GM12878 (cell line): ENCODE results near the gene BNC2. TPM values are rescaled to one million over a fixed set of nuclear protein-coding genes. Genes with fewer than 3 reads are reported as not detected.

Experiments used
- CREB1 ChIP-seq: IDR thresholded peaks from 2 replicates; pipeline ENCODE4 v1.6.1; 2012; ENCODE audit warnings: low read depth, mild to moderate bottlenecking, inconsistent platforms
- EED ChIP-seq: sonication (generic); IDR thresholded peaks from 2 replicates; pipeline ENCODE4 v1.6.1; 2016; ENCODE audit warnings: antibody characterized with exemption, low read depth
- NFXL1 ChIP-seq: fragments of 450-650 bp; IDR thresholded peaks from 2 replicates; pipeline ENCODE4 v1.6.1; 2017; ENCODE audit warnings: antibody characterized with exemption, mild to moderate bottlenecking, borderline replicate concordance
- POU2F2 ChIP-seq: IDR thresholded peaks from 3 replicates; pipeline ENCODE4 v1.6.1; 2011; ENCODE audit warnings: low read depth, mild to moderate bottlenecking, low read length, borderline replicate concordance
- SREBF1 ChIP-seq: IDR thresholded peaks from 2 replicates; pipeline ENCODE4 v1.6.1; 2012; ENCODE audit warnings: mild to moderate bottlenecking, low read length
- SRF ChIP-seq, 2 experiments: IDR thresholded peaks; 2 replicates each; pipeline ENCODE4 v1.6.1; 2011; ENCODE audit warnings: low read depth in 2 of 2, low read length in 2 of 2, mild to moderate bottlenecking in 1 of 2, moderate library complexity in 1 of 2
- TCF3 ChIP-seq: IDR thresholded peaks from 2 replicates; pipeline ENCODE4 v1.6.1; 2012; ENCODE audit warnings: low read depth, mild to moderate bottlenecking, low read length, borderline replicate concordance; ENCODE audit not compliant: insufficient read depth
- YBX1 ChIP-seq: fragments of 450-650 bp; IDR thresholded peaks from 2 replicates; pipeline ENCODE4 v1.6.1; 2016; ENCODE audit warnings: antibody characterized with exemption
- polyA plus RNA-seq, 11 experiments: library from polyadenylated mRNA; depleted of rRNA in 4 of 11; unstranded in 6 of 11; stranded (reverse) in 5 of 11; fragments of >200 nt; fragmentation: Nextera tagmentation in 4 of 11; fragmentation: Illumina TruSeq in 1 of 11; extraction: Ambion mirVana in 4 of 11; extraction: Trizol in 1 of 11; gene quantifications; 1 replicate in 1 of 11; 2 replicates in 10 of 11; pipeline versions ENCODE4 v1.2.1 to v1.2.3, GENCODE V29; 2011 to 2016; ENCODE audit warnings: inconsistent platforms in 2 of 11, missing spikeins in 2 of 11, low read depth in 1 of 11
- total RNA-seq, 4 experiments: library from RNA; depleted of rRNA in 3 of 4; stranded (reverse); fragments of >200 nt in 3 of 4; fragmentation: Illumina TruSeq in 1 of 4; extraction: Trizol in 1 of 4; gene quantifications; 2 replicates each; pipeline versions ENCODE4 v1.2.1 to v1.2.3, GENCODE V29; 2013 to 2021
- TF ChIP-seq, protein P1 (sequence below): fragments of 450-650 bp; IDR thresholded peaks from 2 replicates; pipeline ENCODE4 v1.6.1; 2018; ENCODE audit warnings: borderline replicate concordance, mild to moderate bottlenecking; ENCODE audit not compliant: partially characterized antibody
- TF ChIP-seq, protein P2 (sequence below): fragments of 450-650 bp; IDR thresholded peaks from 2 replicates; pipeline ENCODE4 v1.6.1; 2017; ENCODE audit warnings: mild to moderate bottlenecking, moderate library complexity
- TF ChIP-seq, protein P3 (sequence below): IDR thresholded peaks from 2 replicates; pipeline ENCODE4 v1.6.1; 2011; ENCODE audit warnings: borderline replicate concordance, low read depth, mild to moderate bottlenecking, moderate library complexity, mixed read lengths, low read length; ENCODE audit not compliant: insufficient read depth; ENCODE audit errors: extremely low read length

BNC2 gene
- total and polyA plus RNA-seq, 10 of the 15 experiments (the other 5 are each of a cell fraction or from before 2014, with no cell fraction given): 0.05 to 14.5 (median 0.26) TPM

DNA sequence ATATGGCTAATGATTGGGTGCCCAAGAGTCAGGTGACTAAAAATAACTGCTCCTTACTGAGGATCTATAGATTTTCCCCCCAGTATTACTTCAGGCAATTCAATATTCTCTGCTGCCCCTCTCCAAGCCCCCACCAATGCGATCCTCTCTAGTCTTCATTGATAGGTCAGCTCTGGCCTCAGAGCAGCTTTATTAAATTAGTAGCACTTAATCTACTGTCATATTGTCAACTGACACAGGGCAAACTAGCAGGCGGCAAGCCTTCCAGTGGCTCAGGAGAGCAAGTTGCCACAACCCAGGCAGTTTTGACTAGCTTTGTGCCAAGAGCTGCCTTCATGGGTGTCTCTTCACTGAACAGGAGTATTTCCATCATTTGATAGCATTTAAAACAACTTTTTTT lies 462.9 kb downstream of the BNC2 start (continued):
- TF ChIP-seq, protein P1, sequence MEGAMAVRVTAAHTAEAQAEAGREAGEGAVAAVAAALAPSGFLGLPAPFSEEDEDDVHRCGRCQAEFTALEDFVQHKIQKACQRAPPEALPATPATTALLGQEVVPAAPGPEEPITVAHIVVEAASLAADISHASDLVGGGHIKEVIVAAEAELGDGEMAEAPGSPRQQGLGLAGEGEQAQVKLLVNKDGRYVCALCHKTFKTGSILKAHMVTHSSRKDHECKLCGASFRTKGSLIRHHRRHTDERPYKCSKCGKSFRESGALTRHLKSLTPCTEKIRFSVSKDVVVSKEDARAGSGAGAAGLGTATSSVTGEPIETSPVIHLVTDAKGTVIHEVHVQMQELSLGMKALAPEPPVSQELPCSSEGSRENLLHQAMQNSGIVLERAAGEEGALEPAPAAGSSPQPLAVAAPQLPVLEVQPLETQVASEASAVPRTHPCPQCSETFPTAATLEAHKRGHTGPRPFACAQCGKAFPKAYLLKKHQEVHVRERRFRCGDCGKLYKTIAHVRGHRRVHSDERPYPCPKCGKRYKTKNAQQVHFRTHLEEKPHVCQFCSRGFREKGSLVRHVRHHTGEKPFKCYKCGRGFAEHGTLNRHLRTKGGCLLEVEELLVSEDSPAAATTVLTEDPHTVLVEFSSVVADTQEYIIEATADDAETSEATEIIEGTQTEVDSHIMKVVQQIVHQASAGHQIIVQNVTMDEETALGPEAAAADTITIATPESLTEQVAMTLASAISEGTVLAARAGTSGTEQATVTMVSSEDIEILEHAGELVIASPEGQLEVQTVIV: no peak
- TF ChIP-seq, protein P2, sequence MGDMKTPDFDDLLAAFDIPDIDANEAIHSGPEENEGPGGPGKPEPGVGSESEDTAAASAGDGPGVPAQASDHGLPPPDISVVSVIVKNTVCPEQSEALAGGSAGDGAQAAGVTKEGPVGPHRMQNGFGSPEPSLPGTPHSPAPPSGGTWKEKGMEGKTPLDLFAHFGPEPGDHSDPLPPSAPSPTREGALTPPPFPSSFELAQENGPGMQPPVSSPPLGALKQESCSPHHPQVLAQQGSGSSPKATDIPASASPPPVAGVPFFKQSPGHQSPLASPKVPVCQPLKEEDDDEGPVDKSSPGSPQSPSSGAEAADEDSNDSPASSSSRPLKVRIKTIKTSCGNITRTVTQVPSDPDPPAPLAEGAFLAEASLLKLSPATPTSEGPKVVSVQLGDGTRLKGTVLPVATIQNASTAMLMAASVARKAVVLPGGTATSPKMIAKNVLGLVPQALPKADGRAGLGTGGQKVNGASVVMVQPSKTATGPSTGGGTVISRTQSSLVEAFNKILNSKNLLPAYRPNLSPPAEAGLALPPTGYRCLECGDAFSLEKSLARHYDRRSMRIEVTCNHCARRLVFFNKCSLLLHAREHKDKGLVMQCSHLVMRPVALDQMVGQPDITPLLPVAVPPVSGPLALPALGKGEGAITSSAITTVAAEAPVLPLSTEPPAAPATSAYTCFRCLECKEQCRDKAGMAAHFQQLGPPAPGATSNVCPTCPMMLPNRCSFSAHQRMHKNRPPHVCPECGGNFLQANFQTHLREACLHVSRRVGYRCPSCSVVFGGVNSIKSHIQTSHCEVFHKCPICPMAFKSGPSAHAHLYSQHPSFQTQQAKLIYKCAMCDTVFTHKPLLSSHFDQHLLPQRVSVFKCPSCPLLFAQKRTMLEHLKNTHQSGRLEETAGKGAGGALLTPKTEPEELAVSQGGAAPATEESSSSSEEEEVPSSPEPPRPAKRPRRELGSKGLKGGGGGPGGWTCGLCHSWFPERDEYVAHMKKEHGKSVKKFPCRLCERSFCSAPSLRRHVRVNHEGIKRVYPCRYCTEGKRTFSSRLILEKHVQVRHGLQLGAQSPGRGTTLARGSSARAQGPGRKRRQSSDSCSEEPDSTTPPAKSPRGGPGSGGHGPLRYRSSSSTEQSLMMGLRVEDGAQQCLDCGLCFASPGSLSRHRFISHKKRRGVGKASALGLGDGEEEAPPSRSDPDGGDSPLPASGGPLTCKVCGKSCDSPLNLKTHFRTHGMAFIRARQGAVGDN: no peak
- TF ChIP-seq, protein P3, sequence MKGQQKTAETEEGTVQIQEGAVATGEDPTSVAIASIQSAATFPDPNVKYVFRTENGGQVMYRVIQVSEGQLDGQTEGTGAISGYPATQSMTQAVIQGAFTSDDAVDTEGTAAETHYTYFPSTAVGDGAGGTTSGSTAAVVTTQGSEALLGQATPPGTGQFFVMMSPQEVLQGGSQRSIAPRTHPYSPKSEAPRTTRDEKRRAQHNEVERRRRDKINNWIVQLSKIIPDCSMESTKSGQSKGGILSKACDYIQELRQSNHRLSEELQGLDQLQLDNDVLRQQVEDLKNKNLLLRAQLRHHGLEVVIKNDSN: no peak
- TF ChIP-seq EED (no peak), NFXL1 (no peak), TCF3 (no peak), CREB1 (no peak), POU2F2 (no peak), SRF (IDR thresholded peaks at IDR 0.05; ENCODE audit: low read depth in 2 of 2, low read length in 2 of 2) (no peak), SREBF1 (no peak), YBX1 (no peak)
